Stimulated activated CD8-positive, alpha-beta memory T cell treated with anti-CD3 and anti-CD28 coated beads, Interleukin-15, amount 100 ng/mL, for 1 hour (primary cell): ENCODE results near the gene FHIP2A.
A peak's percentile ranks its signal among the peaks of the same experiment; 100 is the strongest.
"Not testable (repeated sequence)": the region's sequence is repeated elsewhere in the genome, so short reads cannot be mapped to it uniquely, and the experiment has no call there.

ENCODE experiments used
- DNase-seq: peaks from one replicate; pipeline ENCODE4 v3.0.0-alpha.2; 2020; ENCODE audit warnings: low read depth

Gene FHIP2A

GRCh38 chr10:114821293-114821914, at the start of gene FHIP2A:
TSS of gene FHIP2A (plus strand) at chr10:114821780. CDS start at chr10:114822079, 299 bp downstream.
- DNase-seq: peak; percentile 62

GRCh38 chr10:114772496-114773196, 48.9 kb upstream of the FHIP2A start:
- no peak for DNase-seq

GRCh38 chr10:114773197-114773532, 48.4 kb upstream of the FHIP2A start:
- no peak for DNase-seq

GRCh38 chr10:114775082-114775481, 46.5 kb upstream of the FHIP2A start:
- DNase-seq: not testable (repeated sequence)

- no peak for DNase-seq
Observed at GRCh38 chr10:114777415-114777814, 44.2 kb upstream of the FHIP2A start.

GRCh38 chr10:114779803-114780576, 41.6 kb upstream of the FHIP2A start:
- no peak for DNase-seq

GRCh38 chr10:114780577-114781184, 40.9 kb upstream of the FHIP2A start:
- DNase-seq: no peak

GRCh38 chr10:114782666-114783065, 38.9 kb upstream of the FHIP2A start:
- no peak for DNase-seq

GRCh38 chr10:114783686-114784085, 37.9 kb upstream of the FHIP2A start:
- DNase-seq: no peak

- not testable (repeated sequence) for DNase-seq
Observed at GRCh38 chr10:114786492-114786891, 35.1 kb upstream of the FHIP2A start.

GRCh38 chr10:114787131-114787530, 34.4 kb upstream of the FHIP2A start:
- DNase-seq: not testable (repeated sequence)

- DNase-seq: no peak
Observed at GRCh38 chr10:114791768-114792167, 29.8 kb upstream of the FHIP2A start.

- no peak for DNase-seq
Observed at GRCh38 chr10:114795039-114795438, 26.5 kb upstream of the FHIP2A start.

- DNase-seq: no peak
Observed at GRCh38 chr10:114800361-114800760, 21.2 kb upstream of the FHIP2A start.

GRCh38 chr10:114801411-114801813, 20.2 kb upstream of the FHIP2A start:
- no peak for DNase-seq

- DNase-seq: no peak
Observed at GRCh38 chr10:114802177-114802576, 19.4 kb upstream of the FHIP2A start.

- no peak for DNase-seq
Observed at GRCh38 chr10:114806562-114807391, 14.8 kb upstream of the FHIP2A start.

- no peak for DNase-seq
Observed at GRCh38 chr10:114808982-114809381, 12.6 kb upstream of the FHIP2A start.

GRCh38 chr10:114810926-114811325, 10.7 kb upstream of the FHIP2A start:
- DNase-seq: no peak

GRCh38 chr10:114811862-114812261, 9.7 kb upstream of the FHIP2A start:
- no peak for DNase-seq

- DNase-seq: no peak
Observed at GRCh38 chr10:114815791-114816190, 5.8 kb upstream of the FHIP2A start.

- DNase-seq: no peak
Observed at GRCh38 chr10:114816308-114816707, 5.3 kb upstream of the FHIP2A start.
